Peyer's patch (tissue), 4 donors: ENCODE results near the gene AP2A1.

Experiments
- CTCF ChIP-seq, 6 experiments: fragments of 450-650 bp in 4 of 6; fragments of 200-600 bp in 2 of 6; sonication (generic) in 1 of 6; IDR thresholded peaks; one replicate each; pipeline ENCODE4 v1.5.1; 2017 to 2019; ENCODE audit warnings: antibody characterized with exemption in 6 of 6, mild to moderate bottlenecking in 3 of 6, moderate library complexity in 1 of 6
- POLR2A ChIP-seq, 2 donors: fragments of 450-650 bp; IDR thresholded peaks; one replicate each; pipeline ENCODE4 v1.5.1; 2017; ENCODE audit warnings: antibody characterized with exemption in 2 of 2, mild to moderate bottlenecking in 2 of 2, moderate library complexity in 2 of 2

GRCh38 chr19:49718511-49718910, 48.3 kb upstream of the AP2A1 start:
- TF ChIP-seq POLR2A (IDR thresholded peaks at IDR 0.05) (no peak), CTCF (IDR thresholded peaks at IDR 0.05) (no peak)
